Left renal pelvis (tissue), 4 donors: Measurements from ENCODE around the gene KDM4B. TPM values are rescaled to one million over a fixed set of nuclear protein-coding genes. Genes with fewer than 3 reads are reported as not detected.

Experiments
- DNase-seq, 4 donors: peaks; one replicate each; pipeline ENCODE4 v3.0.0-alpha.2; 2013; ENCODE audit warnings: low read depth in 4 of 4, low spot score in 3 of 4
- polyA plus RNA-seq, 4 donors: library from polyadenylated mRNA; unstranded; fragments of 120-200 nt; gene quantifications; one replicate each; pipeline ENCODE4 v1.2.1, GENCODE V29; 2013; ENCODE audit not compliant: insufficient read length in 4 of 4

Gene KDM4B
- polyA plus RNA-seq, 4 donors = 18.5 to 28.4 (median 22.4) TPM

GRCh38 chr19:5130371-5131030 lies 161.6 kb downstream of the KDM4B start:
- DNase-seq = no peak

- DNase-seq = no peak
These were observed 162.2 kb downstream of the KDM4B start for GRCh38 chr19:5131031-5131505.

- DNase-seq = no peak
These were observed 162.7 kb downstream of the KDM4B start for GRCh38 chr19:5131506-5132205.

GRCh38 chr19:5132206-5132560 lies 163.3 kb downstream of the KDM4B start:
- peak in 2 of 4 donors; percentile 35 to 37 for DNase-seq

GRCh38 chr19:5132698-5133651 lies 164.1 kb downstream of the KDM4B start:
- DNase-seq = no peak

- DNase-seq = no peak
These were observed 165.2 kb downstream of the KDM4B start for GRCh38 chr19:5133986-5134595.

GRCh38 chr19:5134691-5135090 lies 165.8 kb downstream of the KDM4B start:
- no peak for DNase-seq

GRCh38 chr19:5136073-5136855 lies 167.4 kb downstream of the KDM4B start:
- no peak for DNase-seq

- no peak for DNase-seq
These were observed 168.2 kb downstream of the KDM4B start for GRCh38 chr19:5137114-5137513.

- DNase-seq = no peak
These were observed 168.7 kb downstream of the KDM4B start for GRCh38 chr19:5137571-5138124.

- DNase-seq = no peak
These were observed 170.0 kb downstream of the KDM4B start for GRCh38 chr19:5138606-5139582.

GRCh38 chr19:5139583-5140325 lies 170.8 kb downstream of the KDM4B start:
- no peak for DNase-seq

- no peak for DNase-seq
These were observed 172.4 kb downstream of the KDM4B start for GRCh38 chr19:5141129-5141849.

- DNase-seq = no peak
These were observed 173.2 kb downstream of the KDM4B start for GRCh38 chr19:5141850-5142724.

GRCh38 chr19:5142725-5143097 lies 173.8 kb downstream of the KDM4B start:
- no peak for DNase-seq
